OCI-M1 (cell line): Measurements from ENCODE around the gene CMPK1.
"Not testable (repeated sequence)": the region's sequence is repeated elsewhere in the genome, so short reads cannot be mapped to it uniquely, and the experiment has no call there.

Source experiments
- DNase-seq: peaks from one replicate; lab custom pipeline; 2025; lab: John Stamatoyannopoulos, UW

CMPK1 gene

DNA sequence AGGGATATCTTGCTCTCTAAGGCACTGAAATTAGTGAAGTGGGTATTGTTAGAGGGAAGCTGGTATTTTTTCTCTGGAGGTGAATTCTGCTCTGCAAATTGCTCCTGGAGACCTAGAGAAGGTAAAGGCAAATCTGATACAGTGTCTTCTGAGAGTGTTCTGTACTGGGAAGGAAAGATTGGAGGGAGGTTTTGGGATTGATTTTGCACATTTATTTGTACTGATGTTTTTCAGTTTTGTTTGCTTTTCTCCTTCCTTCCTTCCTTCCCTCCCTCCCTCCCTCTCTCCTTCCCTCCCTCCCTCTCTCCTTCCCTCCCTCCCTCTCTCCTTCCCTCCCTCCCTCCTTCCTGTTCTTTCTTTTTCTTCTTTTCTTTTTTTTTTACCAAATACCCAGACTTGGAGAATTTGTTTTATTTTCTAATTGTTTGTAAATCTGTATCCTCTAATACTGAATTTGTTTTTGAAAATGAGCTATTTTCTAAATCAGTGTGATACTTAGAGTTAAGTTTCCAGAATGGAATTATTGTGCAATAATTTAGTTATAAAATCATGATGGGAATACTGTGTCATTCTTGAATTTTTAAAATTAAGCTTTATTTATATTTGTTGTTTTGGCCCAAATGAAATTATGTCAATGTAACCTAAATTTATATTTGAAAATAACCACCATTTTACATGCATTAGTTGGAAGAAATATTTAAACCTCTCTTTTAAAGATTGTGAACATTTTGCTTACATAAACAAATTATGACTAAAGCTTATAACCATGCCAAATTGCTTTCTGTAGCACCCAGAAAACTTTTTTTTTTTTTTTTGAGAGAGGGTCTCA lies 4.9 kb downstream of the CMPK1 start:
- no peak for DNase-seq

DNA sequence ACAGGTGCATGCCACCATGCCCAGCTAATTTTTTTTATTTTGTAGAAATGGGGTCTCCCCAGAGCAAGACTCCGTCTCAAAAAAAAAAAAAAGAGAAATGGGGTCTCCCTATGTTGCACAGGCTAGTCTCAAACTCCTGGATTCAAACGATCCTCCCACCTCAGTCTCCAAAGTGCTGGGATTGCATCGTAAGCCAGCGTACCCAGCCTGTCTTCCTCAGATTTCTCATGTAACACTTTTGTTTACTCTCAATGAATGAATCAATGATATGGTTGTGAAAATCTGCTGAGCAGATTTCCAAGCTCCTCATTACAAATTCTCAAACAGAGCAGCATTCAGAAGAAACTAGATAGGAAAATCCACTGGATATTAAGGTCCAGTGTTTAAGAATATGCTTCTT lies 6.6 kb downstream of the CMPK1 start:
- no peak for DNase-seq

DNA sequence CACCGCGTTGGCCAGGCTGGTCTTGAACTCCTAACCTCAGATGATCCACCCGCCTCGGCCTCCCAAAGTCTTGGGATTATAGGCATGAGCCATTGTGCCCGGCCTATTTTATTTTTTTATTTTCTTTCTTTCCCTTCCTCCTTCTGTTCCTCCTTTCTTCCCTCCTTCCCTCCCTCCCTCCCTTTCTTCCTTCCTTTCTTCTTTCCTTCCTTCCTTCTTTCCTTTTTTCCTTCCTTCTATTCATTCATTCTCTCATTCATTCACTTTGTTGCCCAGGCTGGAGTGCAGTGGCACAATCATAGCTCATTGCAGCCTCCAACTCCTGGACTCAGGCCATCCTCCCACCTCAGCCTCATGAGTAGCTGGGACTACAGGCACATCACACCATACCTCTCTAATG lies 13.4 kb downstream of the CMPK1 start:
- not testable (repeated sequence) for DNase-seq

DNA sequence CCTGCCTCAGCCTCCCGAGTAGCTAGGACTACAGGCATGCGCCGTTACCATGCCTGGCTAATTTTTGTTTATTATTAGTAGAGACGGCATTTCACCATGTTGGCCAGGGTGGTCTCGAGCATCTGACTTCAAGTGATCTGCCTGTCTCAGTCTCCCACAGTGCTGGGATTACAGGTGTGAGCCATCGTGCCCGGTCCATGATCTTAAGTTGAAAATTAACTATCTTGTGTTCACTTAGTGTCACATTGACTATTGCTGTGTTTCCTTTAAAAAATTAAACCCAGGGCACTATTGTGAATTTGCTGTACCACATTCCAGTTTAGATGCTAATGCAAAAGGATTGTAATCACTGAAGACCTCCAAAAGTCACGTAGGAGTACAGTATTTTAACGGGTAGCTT lies 14.1 kb downstream of the CMPK1 start:
- no peak for DNase-seq

DNA sequence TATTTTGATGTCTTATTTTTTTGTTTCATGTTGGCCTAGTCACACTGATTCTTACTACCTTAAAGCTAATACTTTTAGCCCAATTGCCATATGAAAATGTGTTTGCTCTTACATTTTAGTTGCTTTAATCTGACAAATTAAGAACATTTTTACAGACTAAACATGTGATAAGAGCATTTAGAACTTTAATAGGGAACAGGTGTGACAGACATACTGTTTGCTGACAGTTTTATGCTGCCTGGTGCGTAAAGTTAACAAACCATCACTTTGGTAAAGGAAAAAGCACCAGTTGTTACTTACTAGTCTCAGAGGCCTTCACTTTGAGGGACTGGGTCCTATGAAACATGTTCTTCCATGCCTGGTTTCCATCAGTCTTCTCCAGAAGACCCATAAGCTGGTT lies 14.7 kb downstream of the CMPK1 start:
- DNase-seq, result no peak

DNA sequence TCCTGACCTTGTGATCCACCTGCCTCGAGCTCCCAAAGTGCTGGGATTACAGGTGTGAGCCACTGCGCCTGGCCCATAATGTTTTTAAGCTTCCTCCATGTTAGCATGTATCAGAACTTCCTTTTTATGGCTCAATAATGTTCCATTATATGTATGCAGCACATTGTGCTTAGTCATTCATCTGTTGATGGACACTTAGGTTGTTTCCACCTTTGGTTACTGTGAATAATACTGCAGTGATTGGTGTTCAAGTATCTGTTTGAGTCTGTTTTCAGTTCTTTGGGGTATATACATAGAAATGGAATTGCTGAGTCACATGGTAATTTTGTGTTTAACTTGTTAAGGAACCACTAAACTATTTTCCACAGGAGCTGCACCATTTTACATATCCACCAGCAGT lies 17.7 kb downstream of the CMPK1 start:
- DNase-seq, result peak; percentile 38

DNA sequence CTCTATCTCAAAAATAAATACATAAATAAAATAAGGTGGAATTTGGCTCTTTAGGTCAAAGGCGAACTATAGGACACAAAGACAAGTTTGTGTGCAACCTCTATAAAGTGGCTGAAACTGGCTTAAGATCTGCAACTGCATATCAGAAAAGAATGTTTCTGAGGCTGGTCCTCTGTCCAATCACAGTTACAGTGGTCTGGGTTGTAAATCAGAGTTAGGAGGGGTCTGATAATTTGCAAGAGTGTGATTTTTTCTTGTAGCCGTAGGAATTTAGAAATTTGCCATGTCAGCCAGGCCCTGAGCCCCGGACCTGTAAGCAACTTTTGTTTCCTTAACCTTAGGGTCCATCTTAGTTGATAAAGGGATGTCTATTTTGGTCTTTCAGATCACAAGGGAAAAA lies 27.8 kb downstream of the CMPK1 start:
- no peak for DNase-seq

DNA sequence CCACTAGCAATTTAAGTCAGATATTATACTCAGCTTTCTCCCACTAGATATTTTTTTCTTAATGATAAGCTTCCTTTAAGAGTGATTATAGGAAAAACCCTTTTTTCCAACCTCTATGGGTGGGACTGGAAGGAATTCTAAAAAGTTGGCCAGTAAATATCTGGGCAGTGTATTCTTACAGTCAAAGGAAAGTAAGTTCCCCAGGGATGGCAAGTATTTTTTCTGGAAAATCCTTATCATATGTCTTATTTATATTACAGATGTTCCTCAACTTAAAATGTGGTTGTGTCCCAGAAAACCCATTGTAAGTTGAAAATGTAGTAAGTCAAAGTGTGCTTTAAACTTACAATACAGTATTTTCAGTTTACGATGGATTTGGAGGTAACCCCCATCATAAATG lies 29.2 kb downstream of the CMPK1 start:
- no peak for DNase-seq

DNA sequence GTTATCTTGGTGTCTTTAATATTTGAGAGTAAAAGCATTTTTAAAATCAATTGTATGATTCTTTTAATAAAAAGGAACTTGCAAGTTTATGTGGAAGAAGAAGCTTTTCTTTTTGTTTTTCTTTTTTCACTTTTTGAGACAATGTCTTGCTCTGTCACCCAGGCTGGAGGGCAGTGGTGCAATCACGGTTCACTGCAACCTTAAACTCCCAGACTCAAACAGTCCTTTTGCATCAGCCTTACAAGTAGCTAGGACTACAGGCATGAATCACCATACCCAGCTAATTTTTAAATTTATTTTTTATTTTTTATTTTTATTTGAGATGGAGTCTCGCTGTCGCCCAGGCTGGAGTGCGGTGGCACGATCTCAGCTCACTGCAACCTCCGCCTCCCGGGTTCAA lies 34.1 kb downstream of the CMPK1 start:
- no peak for DNase-seq

DNA sequence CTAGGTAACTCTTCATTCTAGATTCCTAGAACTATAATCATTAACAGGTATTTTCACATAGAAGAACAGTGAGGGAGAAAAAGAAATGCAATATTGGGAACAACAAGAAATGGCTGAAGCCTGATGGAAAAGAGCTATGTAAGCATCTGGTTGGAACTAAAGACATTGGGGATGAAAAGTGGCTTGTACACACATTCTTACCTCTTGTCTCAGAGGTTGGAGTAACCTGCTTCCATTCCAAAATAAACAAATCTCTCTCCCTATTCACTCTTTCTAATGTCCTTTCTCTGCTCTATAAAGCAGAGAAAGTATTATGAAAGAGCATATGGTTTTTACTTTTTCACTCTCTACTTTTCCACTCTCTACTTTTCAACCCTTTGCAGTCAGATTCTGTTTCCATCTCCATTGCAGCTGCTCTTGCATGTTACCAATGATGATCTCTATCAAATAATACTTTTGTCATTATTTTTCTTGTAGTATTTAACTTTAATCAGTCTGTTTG lies 37.5 kb downstream of the CMPK1 start:
- no peak for DNase-seq

DNA sequence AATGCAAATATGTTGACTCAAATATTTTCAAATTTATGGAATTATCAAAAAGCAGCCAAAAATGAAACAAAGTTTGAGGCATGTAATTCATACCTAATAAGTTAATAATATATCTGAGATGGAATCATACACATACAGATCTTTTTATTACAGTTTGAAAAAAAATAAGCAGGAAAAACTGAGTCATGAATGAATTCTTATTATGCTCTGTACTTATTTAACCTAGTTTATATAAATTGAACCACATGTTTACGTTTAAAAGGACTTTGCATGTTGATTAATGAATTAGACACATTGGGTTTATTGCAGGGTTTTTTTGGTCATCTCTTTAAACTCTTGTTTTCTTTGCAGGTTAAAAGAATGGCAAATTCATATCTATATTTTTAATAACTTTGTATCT lies 40.9 kb downstream of the CMPK1 start:
- no peak for DNase-seq

DNA sequence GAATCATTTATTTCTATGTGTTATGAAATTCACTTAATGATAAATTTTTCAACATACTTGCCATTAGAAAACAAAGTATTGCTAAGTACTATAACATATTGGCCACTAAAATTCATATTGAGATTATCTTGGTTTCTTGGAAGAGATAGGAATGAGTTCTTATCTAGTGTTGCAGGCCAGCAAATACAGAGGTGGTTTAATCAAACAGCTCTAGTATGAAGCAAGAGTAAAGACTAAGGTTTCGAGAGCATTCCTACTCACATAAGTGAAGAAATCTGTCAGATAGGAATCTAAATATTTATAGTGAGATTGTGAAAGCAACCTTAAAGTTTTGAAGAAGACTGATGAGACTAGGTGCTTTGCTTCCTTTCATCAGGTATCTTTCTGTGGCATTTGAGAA lies 44.6 kb downstream of the CMPK1 start:
- DNase-seq, result peak; percentile 31

DNA sequence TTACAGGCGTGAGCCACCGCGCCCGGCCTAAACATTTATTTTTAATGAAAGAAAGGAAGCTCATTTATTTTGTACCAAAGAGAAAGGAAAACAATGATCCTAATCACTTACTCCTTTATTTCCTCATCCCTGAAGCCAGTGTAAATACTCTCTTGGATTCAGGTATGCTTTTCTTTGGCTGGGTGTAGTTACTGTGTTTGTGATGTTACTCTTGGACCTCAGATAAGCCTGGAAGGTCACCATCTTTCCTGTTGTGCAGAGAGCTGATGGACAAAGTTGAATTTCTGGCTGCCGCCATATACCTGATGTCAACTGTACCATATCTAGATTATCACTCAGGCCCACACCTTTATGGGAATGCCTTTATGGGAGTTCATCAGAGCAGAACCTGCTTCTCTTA lies 47.1 kb downstream of the CMPK1 start:
- no peak for DNase-seq

DNA sequence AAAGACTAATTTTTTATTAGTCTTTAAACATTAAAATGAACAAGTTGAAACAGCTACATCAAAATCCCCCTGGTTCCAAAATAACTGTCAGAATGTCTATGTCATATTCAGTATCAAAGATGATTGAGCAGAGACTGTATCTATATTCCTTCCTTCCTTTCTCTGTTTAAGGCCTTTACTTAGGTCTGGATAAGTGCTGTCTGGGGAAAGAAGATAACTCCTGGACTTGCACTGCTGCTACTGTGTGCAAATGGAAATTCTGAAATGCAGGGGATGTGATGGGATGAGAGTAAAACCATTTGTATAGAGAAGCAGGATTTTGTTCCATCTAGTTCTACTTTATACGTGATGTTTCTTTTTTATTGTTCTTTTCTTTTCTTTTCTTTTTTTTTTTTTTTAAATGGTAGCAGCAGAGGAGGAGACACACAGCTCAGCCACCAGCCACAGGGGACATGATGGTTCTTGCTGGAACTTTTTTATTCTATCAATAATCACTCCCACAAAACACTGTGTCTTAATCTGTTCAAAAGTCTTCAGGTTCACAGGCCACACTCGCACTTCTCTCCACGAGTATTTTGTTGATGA lies 48.9 kb downstream of the CMPK1 start:
- peak; percentile 10 for DNase-seq

DNA sequence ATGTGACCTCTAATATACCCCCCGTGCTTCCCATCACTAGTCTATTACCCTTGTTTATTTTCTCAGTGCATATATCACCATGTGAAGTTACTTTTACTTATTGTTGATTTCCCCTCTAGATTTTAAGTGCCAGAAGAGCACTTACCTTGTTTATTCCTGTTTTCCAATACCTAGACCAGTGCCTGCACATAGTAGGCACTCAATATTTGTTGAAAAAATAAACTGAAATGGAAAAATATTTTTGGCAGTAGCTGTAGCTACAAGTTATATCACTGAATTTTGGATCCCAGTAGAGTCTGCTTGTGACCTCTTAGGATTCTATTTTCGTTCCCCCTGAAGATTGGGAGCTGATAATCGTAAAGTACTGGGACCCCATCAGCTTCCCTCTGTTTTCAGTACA lies 50.5 kb downstream of the CMPK1 start:
- DNase-seq, result no peak

DNA sequence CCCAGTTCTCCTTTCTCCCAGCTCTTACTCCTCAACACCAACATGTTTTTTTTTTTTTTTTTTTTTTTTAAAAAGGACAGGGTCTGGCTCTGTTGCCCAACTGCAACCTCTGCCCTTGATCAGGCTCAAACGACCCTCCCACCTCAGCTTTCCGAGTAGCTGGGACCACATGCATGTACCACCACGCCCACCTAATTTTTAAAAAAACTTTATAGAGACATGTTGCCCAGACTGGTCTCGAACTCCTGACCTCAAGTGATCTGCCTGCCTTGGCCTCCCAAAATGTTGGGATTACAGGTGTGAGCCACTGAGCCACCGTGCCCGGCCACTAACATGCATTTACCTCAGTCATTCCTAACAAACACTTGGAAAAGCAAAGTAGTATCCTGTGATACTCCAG lies 51.4 kb downstream of the CMPK1 start:
- no peak for DNase-seq

DNA sequence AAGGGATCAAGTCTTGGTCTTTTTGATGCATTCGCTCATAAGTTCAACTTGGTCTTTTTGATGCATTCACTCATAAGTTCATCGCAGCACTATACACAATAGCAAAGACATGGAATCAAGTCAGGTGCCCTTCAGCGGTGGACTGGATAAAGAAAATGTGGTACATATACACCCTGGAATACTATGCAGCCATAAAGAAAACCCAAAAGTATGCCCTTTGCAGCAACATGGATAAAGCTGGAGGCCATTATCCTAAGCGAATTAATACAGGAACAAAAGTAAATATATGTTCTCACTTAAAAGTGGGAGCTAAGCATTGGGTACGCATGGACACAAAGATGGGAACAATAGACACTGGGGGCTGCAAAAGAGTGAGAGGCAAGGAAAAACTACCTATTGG lies 52.7 kb downstream of the CMPK1 start:
- DNase-seq, result no peak

DNA sequence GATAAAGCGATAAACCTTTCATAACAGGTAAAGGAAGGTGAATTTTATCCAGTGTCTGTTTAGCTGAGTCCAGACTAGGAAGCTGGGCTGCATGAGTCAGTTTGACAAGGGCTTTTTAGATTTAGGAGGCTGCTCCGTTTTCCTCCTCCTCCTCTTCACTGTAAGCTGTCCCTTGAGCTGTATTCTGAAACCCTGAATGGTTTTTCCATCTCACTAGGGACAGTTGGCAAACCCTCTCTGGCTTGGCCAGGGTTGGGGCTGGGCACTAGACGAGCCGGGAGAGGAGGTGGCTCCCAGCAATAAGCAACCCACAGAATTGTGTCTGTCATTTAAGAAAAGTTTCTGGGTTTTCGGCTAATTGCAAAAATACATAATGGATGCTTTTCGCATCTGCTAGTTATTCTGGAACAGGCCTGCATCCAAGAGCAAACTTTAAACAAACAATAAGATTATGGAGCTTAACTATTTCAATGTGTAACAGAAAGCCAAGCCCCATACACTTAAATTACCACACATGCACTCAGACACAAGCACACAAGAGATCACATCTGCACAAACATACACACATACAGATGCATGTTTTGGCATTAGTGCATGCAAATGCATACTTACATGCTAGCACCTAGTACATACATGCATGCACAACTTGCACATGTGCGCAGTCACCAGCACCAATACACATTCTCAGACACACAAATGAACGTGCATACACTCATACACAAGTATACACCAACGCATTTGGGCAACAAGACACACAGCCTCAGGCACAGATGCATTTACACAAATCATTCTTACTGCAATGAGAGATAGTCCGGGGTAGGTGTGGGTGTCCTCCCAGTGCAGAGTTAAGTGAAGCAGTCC lies 54.7 kb downstream of the CMPK1 start:
- DNase-seq, result no peak

DNA sequence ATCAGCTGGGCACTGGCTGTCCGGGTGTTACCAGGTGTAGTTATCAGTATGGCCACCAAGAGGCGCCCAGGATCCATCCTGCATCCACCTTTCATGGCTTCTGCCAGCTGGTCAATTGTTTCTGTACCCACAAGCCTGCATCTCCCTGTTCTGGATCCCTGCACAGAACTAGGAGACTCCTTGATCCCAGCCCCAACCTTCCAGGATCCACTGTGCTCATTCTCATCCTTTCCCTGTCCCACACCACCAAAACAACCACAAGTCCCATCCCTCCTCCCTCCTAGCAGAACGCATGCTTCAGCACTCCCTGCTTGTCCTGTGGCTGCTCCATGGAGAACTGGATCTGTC lies 55.3 kb downstream of the CMPK1 start:
- peak; percentile 78 for DNase-seq

DNA sequence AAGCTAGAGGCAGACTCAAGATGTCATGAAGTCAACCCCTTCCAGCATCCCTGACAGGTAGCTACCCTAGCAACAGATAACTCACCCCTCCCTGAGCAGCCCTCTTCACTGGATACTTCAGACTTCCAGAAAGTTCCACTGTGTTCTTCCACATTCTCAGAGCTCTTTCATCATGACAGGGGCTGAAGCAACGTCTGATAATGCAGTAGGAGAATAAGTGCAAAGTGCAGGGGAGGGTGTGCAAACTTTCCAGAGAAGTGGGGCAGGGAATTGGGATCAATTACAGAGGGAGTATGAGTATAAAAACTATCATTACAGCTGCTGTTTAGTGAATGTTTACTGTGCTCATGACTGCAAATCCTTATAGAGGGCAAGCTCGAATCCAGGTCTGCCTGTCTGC lies 56.1 kb downstream of the CMPK1 start:
- no peak for DNase-seq

DNA sequence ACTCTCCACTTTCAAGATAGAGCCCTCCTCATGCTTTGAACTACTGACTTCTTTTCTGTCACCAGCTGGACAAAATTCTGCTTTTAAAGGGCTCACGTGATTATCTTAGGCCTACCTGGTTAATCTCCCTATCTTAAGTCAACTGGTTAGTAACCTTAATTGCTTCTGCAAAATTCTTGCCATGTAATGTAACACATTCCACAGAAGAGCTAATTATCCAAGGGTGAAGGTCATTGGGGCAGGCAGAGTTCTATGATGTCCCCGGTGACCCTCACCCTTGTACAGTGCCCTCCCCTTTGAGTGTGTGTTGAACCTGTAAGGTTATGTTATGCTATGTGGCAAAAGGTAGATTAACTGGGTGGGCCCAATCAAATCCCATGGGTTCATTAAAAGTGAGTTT lies 57.3 kb downstream of the CMPK1 start:
- DNase-seq, result no peak

DNA sequence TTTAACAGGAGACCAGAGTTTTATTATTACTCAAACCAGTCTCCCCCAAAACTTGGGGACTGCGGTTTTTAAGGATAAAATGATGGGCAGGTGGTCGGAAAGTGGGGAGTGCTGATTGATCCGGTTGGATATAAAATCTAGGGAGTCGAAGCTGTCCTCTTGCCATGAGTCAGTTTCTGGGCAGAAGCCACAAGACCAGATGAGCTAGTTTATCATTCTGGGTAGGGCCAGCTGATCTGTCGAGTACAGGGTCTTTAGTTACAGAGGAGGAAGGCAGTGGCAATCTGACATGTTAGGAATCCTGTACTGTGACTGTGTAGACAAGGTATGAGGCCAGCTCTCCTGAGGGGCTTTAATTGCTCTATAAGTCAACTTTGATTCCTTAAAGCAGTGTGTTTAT lies 59.6 kb downstream of the CMPK1 start:
- DNase-seq, result no peak

DNA sequence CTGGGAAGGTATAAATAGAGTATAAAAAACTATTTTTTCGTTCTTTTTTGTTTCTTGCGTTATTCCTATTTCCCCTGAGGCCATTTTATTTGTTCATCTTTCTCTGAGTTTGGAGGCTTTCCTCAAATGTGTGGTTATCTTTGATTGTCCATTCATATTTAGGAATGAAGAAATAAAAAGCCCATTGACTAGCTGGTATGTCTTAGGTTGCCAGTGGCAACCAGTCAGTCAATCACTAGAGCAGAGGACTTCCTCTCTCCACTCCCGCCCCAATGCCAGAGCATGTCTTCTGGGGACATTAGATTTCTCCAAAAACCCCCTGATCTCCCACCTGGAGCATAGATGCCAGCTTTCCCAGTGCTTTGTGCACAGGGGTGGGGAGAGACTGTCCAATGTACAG lies 61.8 kb downstream of the CMPK1 start:
- no peak for DNase-seq
